MM.1S (cell line): ENCODE measurements around the gene ZNF514.

Experiments used
- CTCF ChIP-seq: fragments of 300-600 bp; sonication (generic); IDR thresholded peaks from 2 replicates; pipeline ENCODE4 v1.5.1; 2016; ENCODE audit warnings: antibody characterized with exemption, low read length, mixed read lengths
- EZH2 ChIP-seq: fragments of 300-600 bp; sonication (generic); optimal IDR thresholded peaks from 2 replicates; pipeline ENCODE3; 2017; ENCODE audit warnings: low read depth, mild to moderate bottlenecking, antibody characterized with exemption, low read length, mixed read lengths

- TF ChIP-seq CTCF: no peak
- TF ChIP-seq EZH2: no peak
Observed at GRCh38 chr2:95165371-95166064, 5.9 kb upstream of the ZNF514 start, which contains the start of gene ZNF2.
